ENCODE measurements around the gene LPCAT1.
"Not testable (repeated sequence)": the region's sequence is repeated elsewhere in the genome, so short reads cannot be mapped to it uniquely, and the experiment has no call there.

Gene LPCAT1

GRCh38 chr5:1464511-1464910 is 59.2 kb downstream of the LPCAT1 start:
- no peak for DNase-seq (ENCODE audit: low spot score)

- DNase-seq (ENCODE audit: low spot score): no peak
Observed at GRCh38 chr5:1464096-1464446, 59.7 kb downstream of the LPCAT1 start.

- DNase-seq (ENCODE audit: low spot score): no peak
Observed at GRCh38 chr5:1463326-1464095, 60.2 kb downstream of the LPCAT1 start.

- DNase-seq (ENCODE audit: low spot score): no peak
Observed at GRCh38 chr5:1462358-1462757, 61.4 kb downstream of the LPCAT1 start.

GRCh38 chr5:1461396-1461795 is 62.4 kb downstream of the LPCAT1 start:
- DNase-seq (ENCODE audit: low spot score): no peak

GRCh38 chr5:1460054-1460682 is 63.6 kb downstream of the LPCAT1 start:
- no peak for DNase-seq (ENCODE audit: low spot score)

- not testable (repeated sequence) for DNase-seq (ENCODE audit: low spot score)
Observed at GRCh38 chr5:1459435-1459834, 64.3 kb downstream of the LPCAT1 start.

- DNase-seq (ENCODE audit: low spot score): not testable (repeated sequence)
Observed at GRCh38 chr5:1456110-1456881, 67.5 kb downstream of the LPCAT1 start.

GRCh38 chr5:1453613-1454012 is 70.1 kb downstream of the LPCAT1 start:
- no peak for DNase-seq (ENCODE audit: low spot score)

- no peak for DNase-seq (ENCODE audit: low spot score)
Observed at GRCh38 chr5:1449081-1449630, 74.6 kb downstream of the LPCAT1 start.

- DNase-seq (ENCODE audit: low spot score): no peak
Observed at GRCh38 chr5:1448511-1449011, 75.2 kb downstream of the LPCAT1 start.

- DNase-seq (ENCODE audit: low spot score): no peak
Observed at GRCh38 chr5:1447671-1448361, 75.9 kb downstream of the LPCAT1 start.

GRCh38 chr5:1446602-1447343 is 77.0 kb downstream of the LPCAT1 start:
- no peak for DNase-seq (ENCODE audit: low spot score)

GRCh38 chr5:1445689-1446601 is 77.8 kb downstream of the LPCAT1 start:
- no peak for DNase-seq (ENCODE audit: low spot score)

- DNase-seq (ENCODE audit: low spot score): no peak
Observed at GRCh38 chr5:1445313-1445688, 78.5 kb downstream of the LPCAT1 start, which contains the start of gene SLC6A3. SLC6A3 (minus strand) TSS chr5:1445440; CDS start chr5:1443197, 2,243 bp downstream.

GRCh38 chr5:1444361-1445189 is 79.2 kb downstream of the LPCAT1 start:
- DNase-seq (ENCODE audit: low spot score): no peak

- no peak for DNase-seq (ENCODE audit: low spot score)
Observed at GRCh38 chr5:1443991-1444360, 79.8 kb downstream of the LPCAT1 start.

- peak; percentile 3 for DNase-seq (ENCODE audit: low spot score)
Observed at GRCh38 chr5:1443171-1443570, 80.6 kb downstream of the LPCAT1 start.

Measured in kidney tubule cell (primary cell).